B cell (primary cell): Measurements from ENCODE around the gene MEG3. TPM values are rescaled to one million over a fixed set of nuclear protein-coding genes. Genes with fewer than 3 reads are reported as not detected.

Experiments used
- ATAC-seq: fragments of 200-7000 bp; cut with Tn5 transposase; one replicate; pipeline ENCODE4 v1.10.0; 2021; ENCODE audit warnings: low read depth, mild to moderate bottlenecking, moderate number of reproducible peaks, moderate library complexity
- CTCF ChIA-PET: fragments of 350-600 bp; sonication (Branson Sonifier 250); formaldehyde crosslinking; loops from one replicate; lab custom pipeline; 2021; ENCODE audit warnings: antibody characterized with exemption, inconsistent platforms; lab: Charles Lee
- POLR2A ChIA-PET: fragments of 350-600 bp; sonication (Branson Sonifier 250); formaldehyde crosslinking; loops from one replicate; lab custom pipeline; 2021; ENCODE audit warnings: antibody characterized with exemption; lab: Charles Lee
- DNase-seq: peaks from one replicate; pipeline ENCODE4 v3.0.0; 2013
- H2AFZ ChIP-seq: 2 replicates; pipeline ENCODE4 v1.6.1; 2012; ENCODE audit warnings: mild to moderate bottlenecking, low read depth, low read length; ENCODE audit not compliant: insufficient read depth, poor library complexity, severe bottlenecking
- H3K27ac ChIP-seq, 2 donors: 1 replicate in 1 of 2; 2 replicates in 1 of 2; pipeline ENCODE4 v1.5.1; 2012 to 2013; ENCODE audit warnings: low read length in 2 of 2, mild to moderate bottlenecking in 2 of 2, moderate library complexity in 1 of 2
- H3K27me3 ChIP-seq, 4 experiments: fragments of 200-600 bp in 1 of 4; sonication (generic) in 1 of 4; replicated peaks in 1 of 4; 1 replicate in 2 of 4; 2 replicates in 2 of 4; pipeline versions ENCODE4 v1.6.1 to v1.7.0; 2013 to 2016; ENCODE audit warnings: low read length in 3 of 4, mild to moderate bottlenecking in 2 of 4, mixed read lengths in 1 of 4, moderate library complexity in 1 of 4; ENCODE audit not compliant: insufficient read depth in 4 of 4, control insufficient read depth in 3 of 4; ENCODE audit errors: control extremely low read depth in 1 of 4
- H3K36me3 ChIP-seq, 2 experiments: replicated peaks in 1 of 2; 1 replicate in 1 of 2; 2 replicates in 1 of 2; pipeline versions ENCODE4 v1.6.1 to v1.7.1; 2013; ENCODE audit warnings: low read length in 1 of 2; ENCODE audit not compliant: insufficient read depth in 2 of 2, control insufficient read depth in 1 of 2; ENCODE audit errors: control extremely low read depth in 1 of 2, extremely low read depth in 1 of 2
- H3K4me1 ChIP-seq, 2 donors: fragments of 200-600 bp in 1 of 2; sonication (generic) in 1 of 2; 1 replicate in 1 of 2; 2 replicates in 1 of 2; pipeline versions ENCODE4 v1.5.1 to v1.6.1; 2013 to 2017; ENCODE audit warnings: low read length in 2 of 2; ENCODE audit not compliant: control insufficient read depth in 2 of 2, insufficient read depth in 2 of 2
- H3K4me2 ChIP-seq: replicated peaks from 2 replicates; pipeline ENCODE3; 2012; ENCODE audit warnings: mild to moderate bottlenecking, low read depth, low read length; ENCODE audit not compliant: poor library complexity, severe bottlenecking
- H3K4me3 ChIP-seq, 5 experiments: fragments of 200-600 bp in 1 of 5; sonication (generic) in 1 of 5; 1 replicate in 3 of 5; 2 replicates in 2 of 5; pipeline versions ENCODE4 v1.5.1 to v1.7.0; 2011 to 2016; ENCODE audit warnings: low read length in 4 of 5, mild to moderate bottlenecking in 4 of 5, low read depth in 2 of 5, control low read depth in 1 of 5, moderate library complexity in 1 of 5; ENCODE audit not compliant: insufficient read depth in 1 of 5; ENCODE audit errors: control extremely low read depth in 1 of 5, extremely low read depth in 1 of 5
- H3K79me2 ChIP-seq: fragments of 200-600 bp; sonication (generic); one replicate; pipeline ENCODE4 v1.6.0; 2016; ENCODE audit warnings: low read length; ENCODE audit not compliant: control insufficient read depth, insufficient read depth
- H3K9ac ChIP-seq: fragments of 200-600 bp; sonication (generic); 2 replicates; pipeline ENCODE4 v1.6.1; 2017; ENCODE audit warnings: mild to moderate bottlenecking, low read length, moderate library complexity
- H3K9me3 ChIP-seq, 3 donors: one replicate each; pipeline versions ENCODE4 v1.6.1 to v1.7.1; 2013; ENCODE audit warnings: low read length in 2 of 3; ENCODE audit not compliant: control insufficient read depth in 2 of 3, insufficient read depth in 1 of 3; ENCODE audit errors: control extremely low read depth in 1 of 3
- H4K20me1 ChIP-seq: 2 replicates; pipeline ENCODE4 v1.6.0; 2012; ENCODE audit warnings: mild to moderate bottlenecking, low read length; ENCODE audit not compliant: insufficient read depth, control insufficient read depth, poor library complexity, severe bottlenecking
- H3K27ac Mint-ChIP-seq: one replicate; pipeline ENCODE4 v1.8.0; 2021; ENCODE audit warnings: mixed read lengths
- H3K27me3 Mint-ChIP-seq: one replicate; pipeline ENCODE4 v1.8.0; 2021; ENCODE audit warnings: mixed read lengths
- H3K4me1 Mint-ChIP-seq: one replicate; pipeline ENCODE4 v1.8.0; 2021; ENCODE audit warnings: mixed read lengths
- H3K4me3 Mint-ChIP-seq: one replicate; pipeline ENCODE4 v1.8.0; 2021; ENCODE audit warnings: mixed read lengths
- H3K9me3 Mint-ChIP-seq: one replicate; pipeline ENCODE4 v1.8.0; 2022; ENCODE audit warnings: mixed read lengths; ENCODE audit not compliant: insufficient read depth
- CTCF ChIP-seq: fragments of 200-600 bp; IDR thresholded peaks from one replicate; pipeline ENCODE4 v1.8.0; 2022; ENCODE audit warnings: antibody characterized with exemption, mild to moderate bottlenecking
- EZH2 ChIP-seq: IDR thresholded peaks from 2 replicates; pipeline ENCODE4 v1.6.1; 2012; ENCODE audit warnings: borderline replicate concordance, low read depth, mild to moderate bottlenecking, moderate library complexity, low read length; ENCODE audit not compliant: insufficient read depth, poor library complexity, severe bottlenecking
- WGBS: methylation state at CpG from one replicate; pipeline ENCODE4 v1.1.5; 2013; ENCODE audit warnings: missing lambda C conversion rate; ENCODE audit not compliant: insufficient coverage; 5-methylcytosine and 5-hydroxymethylcytosine counted together
- intact Hi-C: fragments of 100-400 bp; cut with micrococcal nuclease; formaldehyde crosslinking; loops from one replicate; pipeline ENCODE4 v1.10.0; 2022
- polyA plus RNA-seq: library from polyadenylated mRNA; depleted of rRNA; stranded (reverse); fragments of >200 nt; gene quantifications from 2 replicates; pipeline ENCODE4 v1.2.3, GENCODE V29; 2012
- total RNA-seq, 2 donors: library from RNA; stranded (reverse); fragments of 120-200 nt in 1 of 2; gene quantifications; 1 replicate in 1 of 2; 2 replicates in 1 of 2; pipeline versions ENCODE4 v1.2.3 to v1.2.4, GENCODE V29; 2013 to 2022

MEG3 gene
- total and polyA plus RNA-seq, 2 donors (not counting 1 experiment from before 2014, with no cell fraction given) = 0.13 TPM; not detected in 1

- no peak overlapping the region for H3K27ac ChIP-seq
- no peaks in the 10 kb centered on the region for H3K4me1 ChIP-seq
- intact Hi-C loops = no loop called here
- H3K9ac ChIP-seq = no peak overlapping the region
- no peak overlapping the region for H2AFZ ChIP-seq
- 54% methylated on average over 27 of the region's 27 CpGs for WGBS
- peaks cover 2% of the 10 kb centered on the region for H3K4me1 Mint-ChIP-seq
- ChIA-PET POLR2A (no interaction called here), CTCF (no interaction called here)
- H3K4me2 ChIP-seq = no peak overlapping the region
- no peaks in the 10 kb centered on the region for H3K79me2 ChIP-seq
- peaks cover 21% of the 10 kb centered on the region for H3K27me3 Mint-ChIP-seq
- H3K27ac Mint-ChIP-seq = no peak overlapping the region
- H3K4me3 ChIP-seq = no peak overlapping the region
- no peak overlapping the region for H3K4me3 Mint-ChIP-seq
- no peak for ATAC-seq
- peaks cover 0 to 13% (median 0%) of the 10 kb centered on the region in 4 experiments for H3K27me3 ChIP-seq
- no peaks in the 10 kb centered on the region for H3K36me3 ChIP-seq
- TF ChIP-seq CTCF (no peak), EZH2 (no peak)
- H3K9me3 ChIP-seq = peaks cover 0 to 50% (median 0%) of the 10 kb centered on the region in 3 donors
- H4K20me1 ChIP-seq = no peaks in the 10 kb centered on the region
- DNase-seq = no peak
- no peaks in the 10 kb centered on the region for H3K9me3 Mint-ChIP-seq
These were observed 628 bp downstream of the MEG3 start for GRCh38 chr14:100826391-100827100.
